OCI-LY3 (cell line): ENCODE results near the gene ADA.
A peak's percentile ranks its signal among the peaks of the same experiment; 100 is the strongest.
"Not testable (repeated sequence)": the region's sequence is repeated elsewhere in the genome, so short reads cannot be mapped to it uniquely, and the experiment has no call there.

ENCODE experiments used
- H2AFZ ChIP-seq: fragments of 200-600, 300-600 bp; shearing (Covaris generic); 2 replicates; pipeline ENCODE4 v1.6.0; 2014; ENCODE audit warnings: antibody characterized with exemption, low read depth, low read length
- H3K27ac ChIP-seq: fragments of 200-600, 300-600 bp; sonication (generic); 2 replicates; pipeline ENCODE4 v1.5.1; 2014; ENCODE audit warnings: mild to moderate bottlenecking, low read length, moderate library complexity, mixed read lengths
- H3K27me3 ChIP-seq: fragments of 200-600, 300-600 bp; sonication (generic); 2 replicates; pipeline ENCODE4 v1.6.1; 2014; ENCODE audit warnings: low read depth, low read length, mixed read lengths
- H3K36me3 ChIP-seq: fragments of 200-600, 300-600 bp; sonication (generic); replicated peaks from 2 replicates; pipeline ENCODE3; 2014; ENCODE audit warnings: low read depth, low read length, mixed read lengths
- H3K4me1 ChIP-seq: fragments of 300-600, 200-600 bp; sonication (generic); 2 replicates; pipeline ENCODE4 v1.6.1; 2014; ENCODE audit warnings: low read length, mixed read lengths
- H3K4me2 ChIP-seq: fragments of 200-600, 300-600 bp; sonication (generic); 2 replicates; pipeline ENCODE4 v1.6.1; 2014; ENCODE audit warnings: low read length, mixed read lengths
- H3K4me3 ChIP-seq: fragments of 300-600, 200-600 bp; sonication (generic); 2 replicates; pipeline ENCODE4 v1.5.1; 2014; ENCODE audit warnings: antibody characterized with exemption, mild to moderate bottlenecking, low read length, moderate library complexity
- H3K79me2 ChIP-seq: fragments of 300-600, 200-600 bp; shearing (Covaris generic); 2 replicates; pipeline ENCODE4 v1.6.1; 2014; ENCODE audit warnings: mild to moderate bottlenecking, low read length, mixed read lengths
- H3K9ac ChIP-seq: fragments of 300-600, 200-600 bp; shearing (Covaris generic); 2 replicates; pipeline ENCODE4 v1.6.0; 2014; ENCODE audit warnings: mild to moderate bottlenecking, low read length, moderate library complexity
- H3K9me3 ChIP-seq: fragments of 200-600, 300-600 bp; shearing (Covaris generic); 2 replicates; pipeline ENCODE4 v1.6.1; 2014; ENCODE audit warnings: low read length, mixed read lengths; ENCODE audit not compliant: insufficient read depth
- H4K20me1 ChIP-seq: fragments of 200-600, 300-600 bp; sonication (generic); 2 replicates; pipeline ENCODE4 v1.6.1; 2016; ENCODE audit warnings: low read length, mixed read lengths; ENCODE audit not compliant: insufficient read depth
- EZH2phosphoT487 ChIP-seq: fragments of 200-600 bp; shearing (Covaris generic); IDR thresholded peaks from 2 replicates; pipeline ENCODE4 v1.6.1; 2018; ENCODE audit warnings: antibody characterized with exemption, mixed run types, low read depth
- TF ChIP-seq, protein P1 (sequence below): fragments of 200-600, 300-600 bp; sonication (generic); IDR thresholded peaks from 2 replicates; pipeline ENCODE4 v1.5.1; 2014; ENCODE audit warnings: antibody characterized with exemption, low read length, low read depth

ADA gene

DNA sequence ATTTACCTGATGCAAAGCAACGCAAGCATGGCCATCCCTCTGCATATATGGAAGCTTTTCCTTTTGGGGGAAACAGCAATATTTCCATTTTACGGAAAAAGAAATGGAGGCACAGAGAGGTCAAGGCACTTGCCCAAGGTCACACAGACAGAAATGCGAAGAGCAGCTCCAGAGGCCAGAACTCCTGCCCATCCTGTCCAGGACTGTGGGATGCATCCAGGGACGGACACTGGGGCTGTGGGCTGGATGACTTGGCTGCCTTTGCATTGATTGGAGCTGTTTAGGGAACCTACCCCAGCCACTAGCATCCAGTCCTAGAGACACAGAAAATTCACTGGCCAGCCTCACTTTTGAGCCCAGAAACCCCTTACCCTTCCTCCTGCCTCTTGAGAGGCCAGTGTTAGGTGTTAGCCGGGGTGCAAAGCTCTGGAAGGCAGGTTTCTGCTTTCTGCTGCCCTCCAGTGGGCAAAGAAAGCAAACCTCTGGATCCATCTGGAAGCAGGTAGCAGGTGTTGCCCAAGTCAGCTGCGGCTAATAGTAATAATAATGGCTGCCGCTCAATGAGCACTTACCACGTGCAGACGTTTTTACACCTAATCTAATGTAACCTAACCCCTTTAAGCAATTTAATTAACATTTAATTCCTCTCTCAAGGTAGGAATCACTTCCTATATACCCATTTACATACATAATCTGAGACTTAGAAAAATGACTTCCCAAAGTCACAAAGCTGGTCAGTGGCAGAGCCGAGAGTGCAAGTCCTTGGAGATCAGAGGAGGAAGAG is 32.0 kb upstream of the ADA start:
- Histone ChIP-seq H3K4me3 (peak overlapping the region; percentile 41), H3K4me1 (peaks cover 8% of the 10 kb centered on the region), H4K20me1 (no peaks in the 10 kb centered on the region), H3K36me3 (no peaks in the 10 kb centered on the region), H3K9me3 (0 out of 2 replicates have a peak, but pooled peaks cover 5% of the 10 kb centered on the region), H3K79me2 (no peaks in the 10 kb centered on the region), H3K27ac (no peak overlapping the region), H2AFZ (peak overlapping the region; percentile 53), H3K9ac (no peak overlapping the region), H3K4me2 (peak overlapping the region; percentile 62), H3K27me3 (peaks cover 16% of the 10 kb centered on the region)
- TF ChIP-seq, protein P1, sequence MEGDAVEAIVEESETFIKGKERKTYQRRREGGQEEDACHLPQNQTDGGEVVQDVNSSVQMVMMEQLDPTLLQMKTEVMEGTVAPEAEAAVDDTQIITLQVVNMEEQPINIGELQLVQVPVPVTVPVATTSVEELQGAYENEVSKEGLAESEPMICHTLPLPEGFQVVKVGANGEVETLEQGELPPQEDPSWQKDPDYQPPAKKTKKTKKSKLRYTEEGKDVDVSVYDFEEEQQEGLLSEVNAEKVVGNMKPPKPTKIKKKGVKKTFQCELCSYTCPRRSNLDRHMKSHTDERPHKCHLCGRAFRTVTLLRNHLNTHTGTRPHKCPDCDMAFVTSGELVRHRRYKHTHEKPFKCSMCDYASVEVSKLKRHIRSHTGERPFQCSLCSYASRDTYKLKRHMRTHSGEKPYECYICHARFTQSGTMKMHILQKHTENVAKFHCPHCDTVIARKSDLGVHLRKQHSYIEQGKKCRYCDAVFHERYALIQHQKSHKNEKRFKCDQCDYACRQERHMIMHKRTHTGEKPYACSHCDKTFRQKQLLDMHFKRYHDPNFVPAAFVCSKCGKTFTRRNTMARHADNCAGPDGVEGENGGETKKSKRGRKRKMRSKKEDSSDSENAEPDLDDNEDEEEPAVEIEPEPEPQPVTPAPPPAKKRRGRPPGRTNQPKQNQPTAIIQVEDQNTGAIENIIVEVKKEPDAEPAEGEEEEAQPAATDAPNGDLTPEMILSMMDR = peak; percentile 94
- TF ChIP-seq EZH2phosphoT487 = no peak

DNA sequence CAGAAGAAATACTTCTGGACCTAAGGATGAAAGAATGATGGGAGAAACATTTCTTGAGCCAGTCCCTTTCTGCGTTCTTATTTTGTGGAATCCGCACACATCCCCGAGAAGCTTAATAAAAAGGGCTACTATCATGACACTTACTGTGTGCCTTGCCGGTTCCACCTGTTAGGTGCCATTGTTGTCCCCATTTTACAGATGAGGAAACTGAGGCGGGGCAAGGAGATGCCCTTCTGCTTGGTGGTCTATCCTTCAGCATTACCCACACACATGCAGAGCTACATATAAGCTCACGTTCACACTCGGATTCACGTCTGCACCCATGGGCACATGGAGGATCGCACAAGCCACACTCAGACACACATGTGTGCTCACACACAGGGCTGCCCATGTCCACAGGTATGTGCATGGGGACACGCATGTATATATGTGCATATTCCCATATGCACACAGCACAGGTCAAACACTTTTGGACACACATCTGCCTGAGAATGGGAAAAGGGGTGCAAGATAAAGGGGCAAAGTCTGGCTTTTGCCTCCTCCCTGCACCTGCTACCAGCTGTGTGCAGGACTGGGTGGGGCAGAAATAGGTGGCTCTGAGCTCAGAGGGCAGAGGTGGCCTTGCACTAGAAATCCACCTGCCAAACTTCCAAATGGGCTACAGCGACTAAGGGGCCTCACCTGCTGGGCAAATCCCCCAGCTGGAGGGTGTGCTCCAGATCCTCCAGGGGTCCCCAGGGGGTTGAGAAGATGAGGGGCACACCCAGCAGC is 30.5 kb upstream of the ADA start:
- peaks cover 1% of the 10 kb centered on the region for H3K27me3 ChIP-seq
- H3K36me3 ChIP-seq = no peaks in the 10 kb centered on the region
- H4K20me1 ChIP-seq = no peaks in the 10 kb centered on the region
- no peak overlapping the region for H3K27ac ChIP-seq
- no peaks in the 10 kb centered on the region for H3K9me3 ChIP-seq
- H3K79me2 ChIP-seq = no peaks in the 10 kb centered on the region
- H3K4me1 ChIP-seq = peaks cover 8% of the 10 kb centered on the region
- no peak overlapping the region for H2AFZ ChIP-seq
- no peak overlapping the region for H3K4me3 ChIP-seq
- no peak overlapping the region for H3K4me2 ChIP-seq
- no peak for TF ChIP-seq EZH2phosphoT487
- TF ChIP-seq, protein P1 = no peak
- no peak overlapping the region for H3K9ac ChIP-seq

DNA sequence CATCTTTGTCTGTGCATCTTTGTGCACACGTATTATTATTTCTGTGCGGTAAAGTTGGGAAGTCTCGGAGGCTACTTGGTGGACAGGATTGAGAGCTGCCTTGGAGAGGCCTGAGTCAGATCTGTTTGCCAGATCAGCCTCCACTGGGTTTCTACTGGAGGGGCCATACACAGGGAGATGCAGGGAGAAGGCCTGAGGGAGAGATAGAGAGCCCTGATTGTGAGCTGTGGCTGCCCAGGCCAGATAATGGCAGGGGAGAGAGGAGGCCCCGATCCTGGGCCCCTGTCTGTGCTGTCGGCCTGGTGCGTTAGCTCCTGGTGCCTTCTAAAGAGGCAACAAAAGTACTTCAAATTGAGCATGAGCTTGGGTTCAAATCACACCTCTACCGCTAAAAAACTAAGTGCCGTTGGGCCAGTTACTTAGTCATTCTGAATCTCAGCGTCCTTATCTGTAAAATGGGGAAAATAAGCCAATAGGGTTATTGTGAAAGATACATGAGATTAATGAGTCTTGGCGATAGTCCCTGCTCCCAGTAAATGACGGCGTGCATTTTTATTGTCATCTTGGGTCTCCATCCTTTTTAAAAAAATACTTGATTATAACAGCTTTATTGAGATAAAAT is 27.6 kb upstream of the ADA start:
- Histone ChIP-seq H2AFZ (no peak overlapping the region), H3K4me1 (peaks cover 5% of the 10 kb centered on the region), H3K9me3 (no peaks in the 10 kb centered on the region), H3K79me2 (no peaks in the 10 kb centered on the region), H4K20me1 (no peaks in the 10 kb centered on the region), H3K4me3 (no peak overlapping the region), H3K27ac (no peak overlapping the region), H3K36me3 (no peaks in the 10 kb centered on the region), H3K27me3 (no peaks in the 10 kb centered on the region), H3K4me2 (no peak overlapping the region), H3K9ac (no peak overlapping the region)
- TF ChIP-seq, protein P1 = no peak
- no peak for TF ChIP-seq EZH2phosphoT487

DNA sequence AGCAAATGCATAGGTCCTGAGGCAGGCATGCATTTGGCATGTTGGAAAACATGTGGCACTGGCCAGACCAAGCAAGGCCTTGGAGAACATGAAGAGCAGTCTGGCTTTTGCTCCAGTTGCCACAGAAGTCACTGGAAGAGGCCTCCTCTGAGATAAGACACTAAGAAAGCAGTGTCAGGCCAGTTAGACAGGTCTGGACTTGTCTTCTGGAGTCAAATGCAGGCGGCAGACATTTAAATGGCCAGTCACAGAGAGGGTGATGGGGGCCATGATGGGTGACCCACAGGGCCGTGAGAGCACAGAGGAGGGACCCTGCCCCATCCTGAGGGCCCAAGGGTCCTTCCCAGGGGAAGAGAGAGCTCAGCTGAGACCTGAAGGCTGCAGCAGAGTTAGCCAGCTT is 26.7 kb upstream of the ADA start:
- Histone ChIP-seq H3K9ac (no peak overlapping the region), H3K9me3 (no peaks in the 10 kb centered on the region), H3K36me3 (no peaks in the 10 kb centered on the region), H4K20me1 (no peaks in the 10 kb centered on the region), H3K79me2 (no peaks in the 10 kb centered on the region), H2AFZ (no peak overlapping the region), H3K4me1 (no peaks in the 10 kb centered on the region), H3K4me3 (no peak overlapping the region), H3K4me2 (no peak overlapping the region), H3K27me3 (no peaks in the 10 kb centered on the region), H3K27ac (no peak overlapping the region)
- TF ChIP-seq, protein P1 = no peak
- TF ChIP-seq EZH2phosphoT487 = no peak

DNA sequence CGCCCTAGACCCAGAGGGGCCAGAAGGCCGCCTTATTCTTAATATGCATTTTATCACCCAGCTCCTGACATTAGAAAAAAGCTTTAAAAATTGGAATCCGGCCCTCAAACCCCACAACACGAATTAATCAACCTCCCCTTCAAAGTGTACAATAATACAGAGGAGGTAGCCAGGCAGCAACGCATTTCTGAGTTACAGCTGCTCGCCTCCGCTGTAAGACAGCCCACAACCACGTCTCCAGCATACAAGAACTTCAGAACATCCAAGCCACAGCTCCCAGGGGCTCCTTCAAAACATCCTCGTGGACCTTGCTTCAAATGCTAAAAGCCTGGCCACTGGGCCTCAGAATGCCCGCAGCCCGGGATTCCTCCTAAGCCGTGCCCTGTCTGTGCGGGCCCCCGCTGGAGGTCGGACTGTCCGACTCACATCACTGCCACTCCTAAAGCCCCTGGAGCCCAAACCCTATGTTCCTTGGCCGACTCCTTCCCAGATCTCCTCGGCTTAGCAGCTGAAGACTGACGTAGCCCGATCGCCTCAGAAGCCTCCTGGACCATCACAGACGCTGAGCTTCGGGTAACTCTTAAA is 20.9 kb upstream of the ADA start:
- not testable (repeated sequence) for H3K4me3 ChIP-seq, H3K27ac ChIP-seq

More for the DNA sequence above, 20.9 kb upstream of the ADA start:
- H3K9me3 ChIP-seq, H2AFZ ChIP-seq, H3K79me2 ChIP-seq, H3K9ac ChIP-seq, H3K36me3 ChIP-seq, H4K20me1 ChIP-seq, H3K27me3 ChIP-seq: not testable (repeated sequence)
- peaks cover 19% of the 10 kb centered on the region for H3K4me1 ChIP-seq
- peak overlapping the region; percentile 86; the same call in 1 of the 2 replicates for H3K4me2 ChIP-seq
